Neutrophil (primary cell): ENCODE results near the gene EPS8L1.

Experiments used
- H3K27ac ChIP-seq: fragments of 200-600 bp; sonication (generic); 2 replicates; pipeline ENCODE4 v1.5.1; 2016; ENCODE audit warnings: mild to moderate bottlenecking, moderate library complexity
- H3K27me3 ChIP-seq: fragments of 200-600 bp; sonication (generic); 2 replicates; pipeline ENCODE4 v1.6.0; 2016; ENCODE audit warnings: mild to moderate bottlenecking
- H3K36me3 ChIP-seq: fragments of 200-600 bp; sonication (generic); 2 replicates; pipeline ENCODE4 v1.5.1; 2017
- H3K4me1 ChIP-seq, 2 experiments: fragments of 200-600 bp in 1 of 2; sonication (generic) in 1 of 2; 1 replicate in 1 of 2; 2 replicates in 1 of 2; pipeline versions ENCODE4 v1.5.1 to v1.6.1; 2013 to 2016; ENCODE audit warnings: low read depth in 1 of 2, low read length in 1 of 2, mild to moderate bottlenecking in 1 of 2, moderate library complexity in 1 of 2; ENCODE audit not compliant: control insufficient read depth in 1 of 2, insufficient read depth in 1 of 2
- H3K4me3 ChIP-seq, 2 experiments: fragments of 200-600 bp in 1 of 2; sonication (generic) in 1 of 2; 1 replicate in 1 of 2; 2 replicates in 1 of 2; pipeline ENCODE4 v1.5.1; 2013 to 2016; ENCODE audit warnings: low read depth in 1 of 2, low read length in 1 of 2, mild to moderate bottlenecking in 1 of 2, moderate library complexity in 1 of 2
- H3K9me3 ChIP-seq: fragments of 200-600 bp; sonication (generic); 2 replicates; pipeline ENCODE4 v1.5.1; 2016
- CTCF ChIP-seq: fragments of 200-600 bp; sonication (generic); IDR thresholded peaks from 2 replicates; pipeline ENCODE4 v1.5.1; 2016; ENCODE audit warnings: antibody characterized with exemption

Gene EPS8L1

DNA sequence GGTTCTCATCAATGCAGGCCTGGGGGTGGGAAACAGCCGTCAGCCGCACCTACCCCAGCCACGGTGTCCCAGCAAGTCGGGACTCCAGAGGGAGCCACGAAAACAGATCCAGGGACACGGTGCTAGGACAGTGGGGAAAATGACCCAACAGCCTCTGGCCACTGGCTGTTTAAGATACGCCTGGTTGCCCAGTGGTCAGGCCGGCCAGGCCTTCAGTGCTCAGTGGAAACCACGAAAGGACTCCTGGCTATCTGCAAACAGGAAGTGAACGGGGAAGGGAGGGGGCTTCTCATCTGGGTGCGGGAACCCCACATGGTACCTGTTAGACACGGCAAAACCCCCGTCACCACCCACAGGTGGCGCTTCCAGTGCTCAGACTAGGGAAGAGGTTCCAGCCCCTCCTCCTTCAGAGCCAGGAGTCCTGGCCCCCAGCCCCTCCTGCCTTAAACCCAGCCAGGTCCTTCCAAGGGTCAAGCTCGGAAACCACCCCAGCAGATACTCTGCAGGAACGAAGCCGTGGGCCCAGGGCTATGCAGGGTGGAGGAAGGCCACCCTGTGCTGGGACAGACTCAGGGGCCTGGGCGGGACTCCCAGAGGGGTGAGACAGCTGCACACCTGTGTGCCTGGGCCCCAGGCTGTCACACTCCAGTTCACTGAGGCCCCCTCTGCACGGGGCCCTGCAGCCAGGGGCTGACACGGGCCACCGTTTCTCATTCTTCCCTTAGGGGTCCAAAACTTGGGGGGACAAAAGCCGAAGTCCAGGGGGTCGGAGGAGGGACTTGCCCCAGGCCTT is 37.3 kb downstream of the EPS8L1 start:
- H3K4me3 ChIP-seq = no peak overlapping the region
- no peak for TF ChIP-seq CTCF
- H3K4me1 ChIP-seq = peaks cover 18 to 21% of the 10 kb centered on the region in 2 experiments
- H3K9me3 ChIP-seq = no peaks in the 10 kb centered on the region
- H3K36me3 ChIP-seq = peaks cover 49% of the 10 kb centered on the region
- no peaks in the 10 kb centered on the region for H3K27me3 ChIP-seq
- H3K27ac ChIP-seq = no peak overlapping the region

DNA sequence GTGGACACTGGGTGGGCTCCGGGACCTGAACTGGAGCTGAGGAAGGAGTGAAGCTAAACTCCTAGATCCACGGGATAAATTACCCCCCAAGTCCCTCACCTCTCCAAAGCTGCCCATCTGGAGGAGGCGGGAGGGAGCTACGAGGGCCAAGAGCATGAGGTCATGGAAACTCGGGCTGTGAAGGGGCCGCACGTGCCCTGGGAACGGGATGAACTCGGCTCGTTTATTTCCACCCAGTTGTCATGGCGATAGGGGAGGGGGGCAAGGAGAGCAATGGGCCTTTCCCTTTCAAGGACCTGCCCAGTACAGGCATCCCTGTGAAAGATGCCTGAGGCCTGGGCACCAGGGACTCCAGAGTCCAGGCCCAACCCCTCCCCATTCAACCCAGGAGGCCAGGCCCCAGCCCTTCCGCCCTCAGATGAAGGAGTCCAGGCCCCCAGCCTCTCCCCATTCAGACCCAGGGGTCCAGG is 37.9 kb downstream of the EPS8L1 start:
- TF ChIP-seq CTCF = no peak
- H3K36me3 ChIP-seq = peaks cover 46% of the 10 kb centered on the region
- no peaks in the 10 kb centered on the region for H3K27me3 ChIP-seq
- no peak overlapping the region for H3K27ac ChIP-seq
- no peak overlapping the region for H3K4me3 ChIP-seq
- peaks cover 24 to 28% of the 10 kb centered on the region in 2 experiments for H3K4me1 ChIP-seq
- H3K9me3 ChIP-seq = no peaks in the 10 kb centered on the region

GRCh38 chr19:55114566-55115145 is 39.0 kb downstream of the EPS8L1 start:
- no peaks in the 10 kb centered on the region for H3K27me3 ChIP-seq

GRCh38 chr19:55115446-55116065 is 39.9 kb downstream of the EPS8L1 start:
- no peaks in the 10 kb centered on the region for H3K27me3 ChIP-seq
- peak overlapping the region; percentile 88 for H3K27ac ChIP-seq
- H3K36me3 ChIP-seq = peaks cover 26% of the 10 kb centered on the region
- peaks cover 39 to 45% of the 10 kb centered on the region in 2 experiments for H3K4me1 ChIP-seq
- no peak for TF ChIP-seq CTCF
- peak overlapping the region; percentile 82 for H3K4me3 ChIP-seq
- no peaks in the 10 kb centered on the region for H3K9me3 ChIP-seq

More at GRCh38 chr19:55114566-55115145, 39.0 kb downstream of the EPS8L1 start:
- no peaks in the 10 kb centered on the region for H3K9me3 ChIP-seq
- no peak for TF ChIP-seq CTCF
- H3K4me1 ChIP-seq = peaks cover 34 to 36% of the 10 kb centered on the region in 2 experiments
- peaks cover 35% of the 10 kb centered on the region for H3K36me3 ChIP-seq
- H3K27ac ChIP-seq = no peak overlapping the region
- no peak overlapping the region for H3K4me3 ChIP-seq

DNA sequence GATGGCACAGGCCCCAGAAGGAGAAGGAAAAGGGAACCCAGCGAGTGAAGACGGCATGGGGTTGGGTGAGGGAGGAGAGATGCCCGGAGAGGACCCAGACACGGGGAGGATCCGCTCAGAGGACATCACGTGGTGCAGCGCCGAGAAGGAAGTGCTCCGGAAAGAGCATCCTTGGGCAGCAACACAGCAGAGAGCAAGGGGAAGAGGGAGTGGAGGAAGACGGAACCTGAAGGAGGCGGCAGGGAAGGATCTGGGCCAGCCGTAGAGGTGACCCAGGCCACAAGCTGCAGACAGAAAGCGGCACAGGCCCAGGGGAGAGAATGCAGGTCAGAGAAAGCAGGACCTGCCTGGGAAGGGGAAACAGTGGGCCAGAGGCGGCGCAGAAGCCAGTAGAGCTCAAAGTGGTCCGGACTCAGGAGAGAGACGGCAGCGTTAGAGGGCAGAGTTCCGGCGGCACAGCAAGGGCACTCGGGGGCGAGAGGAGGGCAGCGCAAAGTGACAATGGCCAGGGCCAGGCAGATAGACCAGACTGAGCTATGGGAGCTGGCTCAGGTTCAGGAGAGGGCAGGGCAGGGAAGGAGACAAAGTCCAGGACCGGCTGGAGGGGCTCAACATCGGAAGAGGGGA is 40.7 kb downstream of the EPS8L1 start:
- Histone ChIP-seq H3K36me3 (peaks cover 22% of the 10 kb centered on the region), H3K4me1 (peaks cover 39 to 46% of the 10 kb centered on the region in 2 experiments), H3K27me3 (no peaks in the 10 kb centered on the region), H3K9me3 (no peaks in the 10 kb centered on the region), H3K27ac (peak overlapping the region; percentile 88), H3K4me3 (peak overlapping the region; percentile 82)
- TF ChIP-seq CTCF = no peak
